AG08395 (cell line): ENCODE data around the gene MNS1.
"Not testable (repeated sequence)": the region's sequence is repeated elsewhere in the genome, so short reads cannot be mapped to it uniquely, and the experiment has no call there.

Experiments used
- DNase-seq: peaks from one replicate; pipeline ENCODE4 v3.0.0; 2012; ENCODE audit warnings: mixed read lengths, low spot score

The MNS1 gene

GRCh38 chr15:56445746-56446145 is 19.2 kb downstream of the MNS1 start:
- no peak for DNase-seq

- no peak for DNase-seq
These were observed 22.6 kb downstream of the MNS1 start for GRCh38 chr15:56442354-56442753.

DNA sequence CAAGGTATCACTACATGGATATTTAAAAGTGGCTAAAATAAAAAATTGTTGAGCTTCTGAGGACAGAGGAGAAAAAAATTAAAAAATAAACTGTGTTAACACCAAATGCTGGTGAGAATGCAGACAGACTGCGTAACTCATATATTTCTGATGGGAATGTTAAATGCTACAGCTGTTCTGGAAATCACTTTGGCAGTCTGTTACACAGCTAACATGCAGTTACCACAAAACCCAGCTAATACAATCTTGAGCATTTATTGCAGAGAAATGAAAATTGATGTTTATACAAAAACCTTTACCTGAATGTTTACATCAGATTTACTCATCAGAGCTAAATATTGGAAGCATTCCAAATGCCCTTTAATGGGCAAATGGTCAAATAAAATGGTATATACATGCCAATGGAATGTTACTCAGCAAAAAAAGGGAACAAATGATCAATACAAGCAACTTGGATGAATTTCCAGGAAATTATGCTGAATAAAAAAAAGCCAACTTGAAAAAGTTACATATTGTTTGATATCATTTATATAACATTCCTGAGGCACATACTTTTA is 24.6 kb downstream of the MNS1 start:
- DNase-seq: no peak

- DNase-seq: no peak
These were observed 32.6 kb downstream of the MNS1 start for GRCh38 chr15:56432304-56432703.

DNA sequence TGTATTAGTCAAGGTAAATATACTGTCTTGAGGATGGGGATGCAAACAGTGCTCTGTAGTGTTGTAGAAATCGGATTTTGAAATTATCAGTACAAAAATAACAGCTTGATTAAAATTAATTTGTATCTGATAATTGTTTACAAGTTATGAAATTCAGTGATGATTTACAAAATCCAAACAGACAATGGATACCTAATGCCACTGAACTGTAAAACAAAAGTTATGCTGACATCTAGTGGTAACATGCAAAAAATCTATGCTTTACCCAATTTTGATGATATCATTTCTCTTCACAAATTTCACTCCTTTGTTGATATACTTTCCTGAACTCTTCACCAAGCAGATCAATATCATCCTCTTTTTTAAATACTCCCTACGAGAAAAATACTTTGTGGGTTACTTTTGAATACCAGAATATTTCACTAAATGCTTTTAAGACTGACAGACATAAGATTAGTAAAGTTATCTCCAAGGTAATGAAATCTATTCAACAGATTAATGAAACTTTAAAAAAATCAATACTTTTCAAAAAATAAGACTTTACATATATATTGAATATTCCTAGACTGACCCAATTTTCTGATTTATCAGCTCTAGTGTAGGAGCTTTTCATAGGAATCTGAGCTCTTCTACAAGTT is 36.0 kb downstream of the MNS1 start:
- DNase-seq: peak; percentile 45

DNA sequence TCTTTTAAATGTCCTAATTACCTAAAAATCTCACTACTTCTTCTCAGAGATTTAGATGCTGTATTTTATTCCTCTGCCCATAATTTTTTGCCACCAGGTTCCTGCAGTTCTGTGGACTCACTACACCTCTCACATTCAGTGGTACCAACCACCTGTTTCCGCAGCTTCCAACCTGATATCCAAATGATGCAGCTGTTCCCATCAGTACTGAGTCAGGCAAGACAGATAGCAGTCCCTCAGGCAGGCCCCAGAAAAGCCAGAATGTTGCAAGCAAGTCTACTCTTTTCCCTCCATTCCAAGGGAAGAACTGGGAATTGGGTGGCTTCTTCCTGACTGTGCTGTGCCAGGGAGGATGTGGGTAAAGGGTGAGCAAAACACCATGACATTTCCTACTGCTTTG is 39.0 kb downstream of the MNS1 start:
- no peak for DNase-seq

- DNase-seq: no peak
These were observed 39.7 kb downstream of the MNS1 start for GRCh38 chr15:56425276-56425675.

- not testable (repeated sequence) for DNase-seq
These were observed 51.7 kb downstream of the MNS1 start for GRCh38 chr15:56413114-56413733.

- no peak for DNase-seq
These were observed 53.7 kb downstream of the MNS1 start for GRCh38 chr15:56411122-56411749.

DNA sequence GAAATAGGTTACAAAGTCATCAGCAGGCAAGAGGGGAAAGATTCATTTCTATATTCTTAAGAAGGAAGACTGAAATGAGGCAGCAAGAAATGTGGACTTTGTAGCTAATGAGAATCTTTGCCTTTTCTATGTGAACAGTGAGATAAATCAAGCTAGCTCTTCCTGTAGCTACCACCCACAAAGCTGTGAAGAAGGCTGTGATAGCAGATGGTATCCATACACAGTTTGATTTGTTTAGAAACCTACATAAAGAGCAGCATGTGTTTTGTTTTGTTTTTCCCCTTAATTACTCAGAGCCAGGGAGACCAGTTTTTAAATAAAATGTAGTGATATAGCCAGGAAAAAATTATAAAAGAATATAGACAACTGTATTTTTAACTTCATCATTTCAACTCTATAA is 54.2 kb downstream of the MNS1 start:
- no peak for DNase-seq

GRCh38 chr15:56399209-56399608 is 65.7 kb downstream of the MNS1 start:
- not testable (repeated sequence) for DNase-seq

GRCh38 chr15:56397325-56397724 is 67.6 kb downstream of the MNS1 start:
- DNase-seq: not testable (repeated sequence)

DNA sequence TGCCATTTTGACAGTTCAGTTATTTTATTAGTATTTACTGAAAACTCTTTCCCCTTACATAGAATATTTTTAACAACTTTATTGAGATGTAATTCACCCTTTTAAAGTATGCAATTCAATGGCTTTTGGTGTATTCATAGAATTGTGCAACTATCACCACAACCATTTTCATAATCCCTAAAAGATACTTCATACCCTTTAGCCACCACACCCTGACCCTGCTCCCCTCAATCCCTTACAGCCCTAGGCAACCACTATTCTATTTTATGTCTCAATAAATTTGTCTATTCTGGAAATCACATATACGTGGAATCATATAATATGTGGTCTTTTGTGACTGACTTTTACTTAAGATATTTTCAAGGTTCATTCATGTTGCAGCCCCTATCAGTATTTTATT is 70.0 kb downstream of the MNS1 start:
- DNase-seq: no peak

- no peak for DNase-seq
These were observed 71.7 kb downstream of the MNS1 start for GRCh38 chr15:56393277-56393676.

GRCh38 chr15:56390739-56391267 is 74.1 kb downstream of the MNS1 start:
- DNase-seq: no peak

- no peak for DNase-seq
These were observed 79.0 kb downstream of the MNS1 start for GRCh38 chr15:56385908-56386307.

DNA sequence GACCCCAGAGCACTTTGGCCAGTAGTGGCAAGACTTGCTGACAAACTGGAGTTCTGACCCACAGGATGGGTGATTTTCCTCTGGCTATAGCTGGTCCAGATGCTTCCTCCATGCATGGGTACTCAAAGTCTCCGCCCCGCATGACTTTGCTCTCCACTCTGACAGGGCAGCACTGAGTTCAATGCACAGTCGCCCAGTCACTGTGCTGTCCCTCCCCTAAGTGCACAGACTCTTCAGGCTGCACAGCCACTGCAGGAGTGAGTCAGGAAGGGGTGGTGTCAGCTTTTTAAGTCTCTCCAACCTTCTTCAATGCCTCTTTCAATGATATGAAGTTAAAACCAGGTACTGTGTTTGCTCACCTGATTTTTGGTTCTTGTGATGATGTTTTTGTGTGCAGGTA is 81.9 kb downstream of the MNS1 start:
- no peak for DNase-seq
